Epithelial cell of esophagus (primary cell): ENCODE data around the gene CHST15.

ENCODE experiments used
- DNase-seq: peaks from one replicate; pipeline ENCODE4 v3.0.0; 2010; ENCODE audit warnings: low read depth
- H3K4me3 ChIP-seq: 2 replicates; pipeline ENCODE4 v1.5.1; 2011; ENCODE audit warnings: mild to moderate bottlenecking, low read length, control low read depth
- CTCF ChIP-seq: IDR thresholded peaks from 2 replicates; pipeline ENCODE4 v1.5.1; 2011; ENCODE audit warnings: low read depth, mild to moderate bottlenecking, low read length, control low read depth, inconsistent platforms; ENCODE audit not compliant: insufficient read depth; ENCODE audit errors: missing control alignments

Gene CHST15

GRCh38 chr10:124069341-124070264, 23.8 kb downstream of the CHST15 start:
- peak; percentile 85 for DNase-seq
- no peak for TF ChIP-seq CTCF

GRCh38 chr10:124068929-124069328, 24.5 kb downstream of the CHST15 start:
- H3K4me3 ChIP-seq: no peak overlapping the region
- no peak for TF ChIP-seq CTCF
- peak; percentile 62 for DNase-seq

More at GRCh38 chr10:124069341-124070264, 23.8 kb downstream of the CHST15 start:
- no peak overlapping the region for H3K4me3 ChIP-seq

- no peak overlapping the region for H3K4me3 ChIP-seq
- no peak for TF ChIP-seq CTCF
Observed at GRCh38 chr10:124067825-124068400, 25.5 kb downstream of the CHST15 start.

GRCh38 chr10:124066781-124067714, 26.4 kb downstream of the CHST15 start:
- no peak overlapping the region for H3K4me3 ChIP-seq
- no peak for DNase-seq
- no peak for TF ChIP-seq CTCF

More at GRCh38 chr10:124067825-124068400, 25.5 kb downstream of the CHST15 start:
- DNase-seq: no peak

- DNase-seq: no peak
- no peak for TF ChIP-seq CTCF
- H3K4me3 ChIP-seq: no peak overlapping the region
Observed at GRCh38 chr10:124066126-124066700, 27.2 kb downstream of the CHST15 start.

- no peak for DNase-seq
- TF ChIP-seq CTCF: no peak
Observed at GRCh38 chr10:124065382-124066125, 27.8 kb downstream of the CHST15 start.

More at GRCh38 chr10:124065382-124066125, 27.8 kb downstream of the CHST15 start:
- no peak overlapping the region for H3K4me3 ChIP-seq
